Right atrium auricular region (tissue), 2 donors: Measurements from ENCODE around the gene EIF3A. TPM values are rescaled to one million over a fixed set of nuclear protein-coding genes. Genes with fewer than 3 reads are reported as not detected.

ENCODE experiments used
- DNase-seq: peaks from one replicate; pipeline ENCODE4 v3.0.0-alpha.2; 2019; ENCODE audit warnings: low spot score
- H3K27ac ChIP-seq, 2 donors: fragments of 200-600 bp; sonication (generic); 1 replicate in 1 of 2; 2 replicates in 1 of 2; pipeline ENCODE4 v1.5.1; 2016 to 2019
- H3K27me3 ChIP-seq, 2 donors: fragments of 200-600 bp; sonication (generic); one replicate each; pipeline versions ENCODE4 v1.5.1 to v1.6.0; 2017 to 2019
- H3K36me3 ChIP-seq: fragments of 200-600 bp; sonication (generic); one replicate; pipeline ENCODE4 v1.5.1; 2016
- H3K4me1 ChIP-seq, 2 donors: fragments of 200-600 bp; sonication (generic); one replicate each; pipeline versions ENCODE4 v1.5.1 to v1.6.0; 2017 to 2019
- H3K4me3 ChIP-seq, 2 donors: fragments of 200-600 bp; sonication (generic); 1 replicate in 1 of 2; 2 replicates in 1 of 2; pipeline ENCODE4 v1.5.1; 2017 to 2019; ENCODE audit warnings: mild to moderate bottlenecking in 1 of 2, moderate library complexity in 1 of 2
- H3K9me3 ChIP-seq, 2 donors: fragments of 200-600 bp; sonication (generic); one replicate each; pipeline ENCODE4 v1.5.1; 2019
- total RNA-seq, 2 donors: library from RNA; depleted of rRNA; stranded (reverse); fragments of >200 nt; gene quantifications; one replicate each; pipeline ENCODE4 v1.1.0, GENCODE V29; 2016
- TF ChIP-seq, protein P1 (sequence below), 2 donors: fragments of 200-600 bp; sonication (generic); IDR thresholded peaks; one replicate each; pipeline ENCODE4 v1.5.1; 2019; ENCODE audit warnings: antibody characterized with exemption in 2 of 2

EIF3A gene
- total RNA-seq, 2 donors from 2014 or later: 69.8 to 76.9 TPM

DNA sequence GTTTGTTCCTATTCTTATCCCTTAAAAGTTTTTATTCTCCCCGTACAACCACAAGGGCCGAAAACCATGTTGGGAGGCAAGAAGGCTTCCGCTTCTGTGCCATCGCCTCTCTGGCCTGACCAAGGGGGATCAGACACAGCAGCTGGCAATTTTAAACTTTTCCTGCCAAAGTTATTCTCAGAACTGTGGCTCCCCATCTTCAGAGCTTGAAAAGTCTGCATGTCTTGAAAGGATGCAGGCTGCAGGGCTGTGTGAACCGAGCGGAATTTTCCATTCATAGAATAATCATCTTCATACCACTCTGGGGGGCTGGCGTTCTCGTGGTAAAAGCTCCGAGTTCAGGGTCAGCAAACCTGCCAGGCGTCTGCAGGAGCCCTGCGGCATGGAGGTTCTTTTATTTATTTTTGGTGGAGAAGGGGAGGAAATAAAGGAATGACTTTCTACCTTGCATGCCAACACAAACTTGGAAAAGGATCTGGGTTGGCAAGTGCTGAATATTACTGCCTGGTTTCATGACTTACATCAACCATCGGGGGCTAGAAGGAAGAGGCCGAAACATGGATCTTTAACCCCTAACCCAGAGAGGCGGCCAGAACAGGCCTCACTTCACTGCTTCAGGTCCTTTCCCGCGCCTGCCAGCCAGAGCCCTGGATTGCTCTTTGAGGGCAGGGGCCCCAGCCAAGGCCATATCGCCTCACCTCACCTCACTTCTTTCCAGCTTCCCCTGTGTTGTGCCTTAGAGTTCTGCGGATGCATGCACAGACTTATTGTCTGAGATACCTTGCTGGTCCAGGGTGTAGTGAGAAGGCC lies 54.1 kb downstream of the EIF3A start:
- no peaks in the 10 kb centered on the region for H3K27me3 ChIP-seq

GRCh38 chr10:119025776-119026175 lies 54.8 kb downstream of the EIF3A start:
- peaks cover 0 to 38% of the 10 kb centered on the region in 2 donors for H3K4me1 ChIP-seq
- H3K27me3 ChIP-seq: no peaks in the 10 kb centered on the region
- peak overlapping the region; percentile 83 to 92 for H3K27ac ChIP-seq
- H3K4me3 ChIP-seq: no peak overlapping the region
- H3K36me3 ChIP-seq: no peaks in the 10 kb centered on the region
- TF ChIP-seq, protein P1, sequence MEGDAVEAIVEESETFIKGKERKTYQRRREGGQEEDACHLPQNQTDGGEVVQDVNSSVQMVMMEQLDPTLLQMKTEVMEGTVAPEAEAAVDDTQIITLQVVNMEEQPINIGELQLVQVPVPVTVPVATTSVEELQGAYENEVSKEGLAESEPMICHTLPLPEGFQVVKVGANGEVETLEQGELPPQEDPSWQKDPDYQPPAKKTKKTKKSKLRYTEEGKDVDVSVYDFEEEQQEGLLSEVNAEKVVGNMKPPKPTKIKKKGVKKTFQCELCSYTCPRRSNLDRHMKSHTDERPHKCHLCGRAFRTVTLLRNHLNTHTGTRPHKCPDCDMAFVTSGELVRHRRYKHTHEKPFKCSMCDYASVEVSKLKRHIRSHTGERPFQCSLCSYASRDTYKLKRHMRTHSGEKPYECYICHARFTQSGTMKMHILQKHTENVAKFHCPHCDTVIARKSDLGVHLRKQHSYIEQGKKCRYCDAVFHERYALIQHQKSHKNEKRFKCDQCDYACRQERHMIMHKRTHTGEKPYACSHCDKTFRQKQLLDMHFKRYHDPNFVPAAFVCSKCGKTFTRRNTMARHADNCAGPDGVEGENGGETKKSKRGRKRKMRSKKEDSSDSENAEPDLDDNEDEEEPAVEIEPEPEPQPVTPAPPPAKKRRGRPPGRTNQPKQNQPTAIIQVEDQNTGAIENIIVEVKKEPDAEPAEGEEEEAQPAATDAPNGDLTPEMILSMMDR (IDR thresholded peaks at IDR 0.05): no peak
- no peak for DNase-seq
- H3K9me3 ChIP-seq: no peaks in the 10 kb centered on the region

More for the DNA sequence above, 54.1 kb downstream of the EIF3A start:
- DNase-seq: no peak
- TF ChIP-seq, protein P1 (IDR thresholded peaks at IDR 0.05): no peak
- Histone ChIP-seq H3K27ac (peak overlapping the region; percentile 83 to 92), H3K4me3 (no peak overlapping the region), H3K4me1 (peaks cover 0 to 46% of the 10 kb centered on the region in 2 donors), H3K9me3 (no peaks in the 10 kb centered on the region), H3K36me3 (no peaks in the 10 kb centered on the region)

DNA sequence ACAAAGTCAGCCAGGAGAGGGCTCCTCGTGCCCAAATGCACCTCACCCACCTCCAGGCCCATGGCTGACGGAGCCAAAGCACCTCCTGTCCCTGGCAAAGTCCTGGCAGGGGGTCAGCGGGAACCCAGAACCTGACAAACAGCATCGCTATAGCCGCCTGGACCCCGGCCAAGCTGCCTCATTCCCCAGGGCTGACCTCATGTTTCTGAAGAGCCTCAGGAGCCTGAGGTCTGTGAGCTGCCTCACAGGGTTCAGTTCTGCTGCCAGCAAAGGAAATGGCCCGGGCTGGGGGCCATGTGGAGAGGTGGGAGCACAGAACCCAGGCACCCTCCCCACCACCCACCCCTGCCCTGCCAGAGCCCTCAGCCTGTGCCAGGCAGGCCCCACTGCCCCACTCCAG lies 55.3 kb downstream of the EIF3A start:
- Histone ChIP-seq H3K36me3 (no peaks in the 10 kb centered on the region), H3K27me3 (no peaks in the 10 kb centered on the region), H3K4me1 (peaks cover 0 to 34% of the 10 kb centered on the region in 2 donors), H3K4me3 (no peak overlapping the region), H3K9me3 (no peaks in the 10 kb centered on the region), H3K27ac (peak overlapping the region; percentile 83 to 92)
- TF ChIP-seq, protein P1 (IDR thresholded peaks at IDR 0.05): no peak
- DNase-seq: peak; percentile 79

GRCh38 chr10:119024882-119025281 lies 55.7 kb downstream of the EIF3A start:
- H3K4me1 ChIP-seq: peaks cover 0 to 33% of the 10 kb centered on the region in 2 donors
- no peak overlapping the region for H3K4me3 ChIP-seq
- no peak for DNase-seq
- no peaks in the 10 kb centered on the region for H3K27me3 ChIP-seq
- H3K36me3 ChIP-seq: no peaks in the 10 kb centered on the region
- peak overlapping the region; percentile 83 to 92 for H3K27ac ChIP-seq
- TF ChIP-seq, protein P1 (IDR thresholded peaks at IDR 0.05): no peak
- H3K9me3 ChIP-seq: no peaks in the 10 kb centered on the region

GRCh38 chr10:119023553-119023868 lies 57.1 kb downstream of the EIF3A start:
- Histone ChIP-seq H3K9me3 (no peaks in the 10 kb centered on the region), H3K4me1 (peaks cover 0 to 27% of the 10 kb centered on the region in 2 donors), H3K4me3 (no peak overlapping the region), H3K36me3 (no peaks in the 10 kb centered on the region), H3K27ac (no peak overlapping the region), H3K27me3 (no peaks in the 10 kb centered on the region)
- TF ChIP-seq, protein P1 (IDR thresholded peaks at IDR 0.05): no peak
- no peak for DNase-seq
